ENCODE data around the gene CHRNB4. TPM values are rescaled to one million over a fixed set of nuclear protein-coding genes. Genes with fewer than 3 reads are reported as not detected.
"Not testable (repeated sequence)": the region's sequence is repeated elsewhere in the genome, so short reads cannot be mapped to it uniquely, and the experiment has no call there.

Gene CHRNB4
- polyA plus RNA-seq, 3 donors = 2.9 to 3.6 (median 3.1) TPM

DNA sequence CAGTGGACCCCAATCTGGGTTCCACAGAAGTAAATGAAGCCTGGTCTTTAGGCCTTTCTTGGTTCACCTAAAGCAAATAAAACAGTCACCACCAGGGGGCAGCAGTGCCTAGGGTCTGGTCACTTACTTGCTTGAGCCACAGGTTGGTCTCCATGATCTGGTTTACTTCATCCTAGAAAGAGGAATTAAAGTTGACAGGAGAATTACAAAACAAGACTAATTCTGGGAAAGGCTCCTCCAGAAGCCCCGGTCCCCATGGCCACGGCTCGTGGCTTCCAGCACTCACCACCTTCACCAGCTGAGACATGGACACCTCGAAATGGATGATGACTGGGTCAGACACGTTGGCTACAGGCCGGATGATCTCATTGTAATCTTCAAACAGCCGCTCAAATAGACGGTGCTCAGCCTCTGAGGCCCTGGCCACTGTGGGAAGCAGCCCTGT lies 22.5 kb downstream of the CHRNB4 start:
- peak in 2 of 3 donors; percentile 69 to 81 for DNase-seq (ENCODE audit: low read depth in 3 of 3, low spot score in 2 of 3)

DNA sequence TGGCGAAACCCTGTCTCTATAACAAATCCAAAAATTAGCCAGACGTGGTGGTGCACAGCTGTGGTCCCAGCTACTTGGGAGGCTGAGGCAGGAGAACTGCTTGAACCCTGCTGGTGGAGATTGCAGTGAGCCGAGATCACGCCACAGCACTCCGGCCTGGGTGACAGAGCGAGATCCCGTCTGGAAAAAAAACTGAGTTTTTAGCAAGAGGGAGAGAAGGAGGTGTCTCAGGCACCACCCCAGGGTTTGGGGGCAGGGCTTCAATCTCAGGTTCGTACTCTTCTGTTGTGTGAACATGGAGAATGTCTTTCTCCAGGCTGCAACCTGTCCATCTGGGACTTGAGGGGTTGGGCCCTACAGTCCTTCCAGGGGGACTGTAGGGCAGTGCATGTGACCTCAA lies 22.9 kb downstream of the CHRNB4 start:
- DNase-seq (ENCODE audit: low read depth in 3 of 3, low spot score in 2 of 3) = no peak

DNA sequence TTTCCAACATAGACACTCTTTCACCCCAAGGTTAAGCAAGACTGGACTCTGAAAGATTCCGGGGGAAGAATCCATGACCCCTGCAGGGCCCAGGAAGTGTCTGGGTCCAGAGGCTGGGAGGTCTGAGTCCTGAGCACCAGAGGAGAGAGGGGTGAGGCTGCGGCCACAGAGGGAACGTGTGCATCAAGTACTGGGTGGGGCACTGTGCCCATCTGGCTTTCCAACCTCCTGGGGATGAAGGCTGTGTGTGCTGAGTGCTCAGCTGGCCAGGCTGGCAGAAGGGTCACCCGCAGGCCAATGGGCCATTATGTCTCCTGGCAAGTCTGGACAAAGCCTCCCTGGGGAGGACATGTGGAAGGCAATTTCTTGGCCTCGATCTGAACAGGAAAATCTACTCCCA lies 23.5 kb downstream of the CHRNB4 start:
- no peak for DNase-seq (ENCODE audit: low read depth in 3 of 3, low spot score in 2 of 3)

DNA sequence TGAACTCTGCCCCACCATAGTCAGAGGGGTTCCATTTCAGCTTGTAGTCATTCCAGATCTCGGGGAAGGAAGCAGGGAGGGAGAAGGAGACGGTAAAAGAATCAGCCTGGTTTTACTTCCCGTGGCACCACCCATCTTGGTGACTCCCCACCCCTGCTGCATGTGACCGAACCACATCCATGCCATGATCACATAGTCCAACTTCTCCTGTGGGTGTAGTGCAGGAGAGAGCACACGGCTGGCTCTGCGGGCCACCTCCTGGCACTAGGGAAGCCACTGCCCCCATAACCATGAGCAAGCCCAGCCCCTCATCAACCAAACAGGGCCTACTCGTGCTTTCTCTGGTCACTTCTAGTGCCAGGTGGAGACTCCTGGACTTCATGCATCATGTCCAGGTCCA lies 23.9 kb downstream of the CHRNB4 start:
- no peak for DNase-seq (ENCODE audit: low read depth in 3 of 3, low spot score in 2 of 3)

DNA sequence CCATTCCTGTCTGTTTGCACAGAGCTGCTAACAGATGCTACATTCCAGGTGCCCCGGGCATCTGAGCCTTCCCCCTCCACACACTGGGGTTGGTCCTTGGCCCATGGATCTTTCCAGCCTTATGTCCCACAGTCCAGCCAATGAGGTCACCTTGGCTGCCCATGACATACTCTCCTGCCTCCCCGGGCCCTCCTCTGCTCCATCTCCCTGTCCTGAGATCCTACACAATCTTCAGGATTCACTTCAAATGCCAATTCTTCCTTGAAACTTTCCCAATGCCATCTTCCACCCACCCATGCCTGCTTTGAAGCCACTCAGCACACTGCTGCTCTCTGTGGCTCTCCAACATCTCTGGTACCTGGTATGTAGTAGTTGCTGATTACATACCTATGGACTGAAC lies 24.5 kb downstream of the CHRNB4 start:
- DNase-seq (ENCODE audit: low read depth in 3 of 3, low spot score in 2 of 3) = no peak

DNA sequence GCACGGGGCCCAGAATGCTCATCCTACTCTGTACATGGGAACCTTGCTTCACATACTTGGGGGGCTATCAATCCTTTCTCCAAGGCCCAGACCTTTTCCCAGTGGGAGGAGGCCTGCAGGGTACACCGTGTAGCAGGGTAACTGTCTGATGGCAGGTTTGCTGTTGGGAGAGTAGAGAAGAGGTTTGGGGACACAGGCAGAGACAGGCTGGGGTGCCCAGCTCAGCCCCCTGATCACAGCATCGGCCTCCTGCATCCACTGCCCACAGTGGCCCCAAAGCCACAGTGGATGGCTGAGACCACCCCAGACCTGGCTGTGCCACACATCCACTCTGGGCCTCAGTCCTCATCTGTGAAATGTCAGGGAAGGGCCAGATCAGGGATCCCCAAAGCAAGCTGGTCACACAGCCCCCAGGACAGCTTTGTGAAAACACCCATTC lies 25.8 kb downstream of the CHRNB4 start:
- no peak for DNase-seq (ENCODE audit: low read depth in 3 of 3, low spot score in 2 of 3)

DNA sequence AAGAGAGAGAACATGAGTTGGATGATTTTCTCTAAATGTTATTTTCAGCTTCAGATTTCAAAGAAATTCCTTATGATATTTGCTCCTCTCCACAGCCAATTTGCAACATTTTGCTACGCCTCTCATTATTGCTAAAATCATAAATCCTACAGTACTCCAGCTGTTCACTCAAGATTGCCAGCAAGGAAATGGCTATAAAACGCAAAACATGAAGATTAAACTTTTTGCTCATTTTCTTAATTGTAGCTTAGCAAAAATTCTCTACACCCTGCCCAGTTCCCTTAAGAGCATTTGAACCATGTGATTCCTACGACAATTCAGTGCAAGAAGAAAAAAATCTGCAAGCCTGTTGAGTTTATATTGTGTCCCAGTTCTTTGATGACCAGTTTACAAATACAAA lies 27.0 kb downstream of the CHRNB4 start:
- no peak for DNase-seq (ENCODE audit: low read depth in 3 of 3, low spot score in 2 of 3)

DNA sequence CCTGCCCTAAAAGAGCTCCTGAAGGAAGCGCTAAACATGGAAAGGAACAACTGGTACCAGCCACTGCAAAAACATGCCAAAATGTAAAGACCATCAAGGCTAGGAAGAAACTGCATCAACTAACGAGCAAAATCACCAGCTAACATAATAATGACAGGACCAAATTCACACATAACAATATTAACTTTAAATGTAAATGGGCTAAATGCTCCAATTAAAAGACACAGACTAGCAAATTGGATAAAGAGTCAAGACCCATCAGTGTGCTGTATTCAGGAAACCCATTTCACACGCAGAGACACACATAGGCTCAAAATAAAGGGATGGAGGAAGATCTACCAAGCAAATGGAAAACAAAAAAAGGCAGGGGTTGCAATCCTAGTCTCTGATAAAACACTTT lies 31.5 kb downstream of the CHRNB4 start:
- DNase-seq (ENCODE audit: low read depth in 3 of 3, low spot score in 2 of 3) = not testable (repeated sequence)

DNA sequence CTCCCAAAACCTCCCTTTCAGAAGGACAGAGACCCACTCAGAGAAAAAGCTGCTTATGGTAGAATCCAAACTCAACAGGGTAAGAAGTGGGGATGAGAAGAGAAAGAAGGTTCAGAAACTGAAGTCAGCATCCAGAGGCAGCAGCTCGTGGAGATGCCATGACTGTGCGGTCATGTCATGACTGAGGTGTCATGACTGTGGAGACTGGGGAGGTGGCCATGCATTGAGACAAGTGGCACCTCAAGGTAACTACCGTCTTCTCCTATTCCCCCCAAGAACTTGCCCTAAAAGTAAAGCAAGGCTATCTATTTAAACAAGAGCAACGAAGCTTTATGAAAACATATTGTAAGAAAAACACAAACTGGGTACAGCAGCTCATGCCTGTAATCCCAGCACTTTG lies 35.3 kb downstream of the CHRNB4 start:
- DNase-seq (ENCODE audit: low read depth in 3 of 3, low spot score in 2 of 3) = no peak

DNA sequence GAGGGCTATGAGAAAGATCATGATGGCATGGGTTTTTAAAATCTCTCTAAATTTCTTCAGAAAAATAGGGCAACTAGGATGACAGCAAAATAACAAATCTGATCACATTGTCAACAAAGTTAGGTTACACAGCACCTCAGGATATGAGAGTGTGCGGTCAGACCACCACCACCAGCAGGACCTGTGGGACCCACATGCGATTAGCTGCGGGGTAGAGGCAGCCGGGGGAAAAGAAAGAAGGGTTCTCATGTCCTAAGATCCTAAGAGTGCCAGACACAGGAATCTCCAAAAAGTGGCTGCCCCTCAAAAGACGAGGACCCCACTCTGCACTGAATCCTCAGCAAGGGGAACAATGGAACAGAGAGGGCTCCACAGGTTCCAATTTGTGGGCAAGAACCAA lies 35.8 kb downstream of the CHRNB4 start:
- DNase-seq (ENCODE audit: low read depth in 3 of 3, low spot score in 2 of 3) = no peak

DNA sequence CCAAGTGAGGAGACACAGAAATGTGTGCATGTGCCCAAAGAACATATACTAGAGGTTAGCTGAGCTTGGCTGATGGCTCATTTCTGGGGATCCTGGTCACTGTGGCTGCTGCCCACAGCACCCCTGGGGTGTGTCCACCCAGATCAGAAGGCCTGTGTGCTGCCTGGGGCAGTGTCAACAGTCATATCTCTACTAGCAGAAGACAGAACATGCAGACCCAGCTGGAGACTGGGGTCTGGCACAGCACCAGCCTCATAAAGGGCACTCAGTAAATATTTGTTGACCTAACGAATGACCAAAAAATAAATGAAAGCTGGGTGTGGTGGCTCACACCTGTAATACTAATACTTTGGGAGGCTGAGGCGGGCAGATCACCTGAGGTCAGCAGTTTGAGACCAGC lies 36.6 kb downstream of the CHRNB4 start:
- no peak for DNase-seq (ENCODE audit: low read depth in 3 of 3, low spot score in 2 of 3)

DNA sequence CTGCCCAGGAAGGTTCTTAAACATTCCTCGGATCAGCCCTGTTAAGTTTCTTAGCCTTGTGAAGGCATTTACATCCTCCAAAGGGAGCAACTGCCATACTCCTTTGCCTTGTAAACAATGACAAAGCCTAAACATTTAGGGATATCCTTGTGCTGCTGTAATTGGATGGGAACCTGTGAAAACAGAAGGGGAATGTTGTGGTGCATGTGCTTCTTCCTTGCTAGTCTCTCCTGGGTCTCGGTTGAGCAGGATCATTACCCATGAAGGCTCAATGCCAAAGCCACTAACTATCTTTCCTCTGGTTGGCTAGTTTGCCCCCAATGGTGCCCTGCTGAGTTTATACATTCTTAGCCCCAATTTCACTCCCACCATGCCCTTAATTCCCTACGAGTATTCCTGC lies 37.5 kb downstream of the CHRNB4 start:
- no peak for DNase-seq (ENCODE audit: low read depth in 3 of 3, low spot score in 2 of 3)

DNA sequence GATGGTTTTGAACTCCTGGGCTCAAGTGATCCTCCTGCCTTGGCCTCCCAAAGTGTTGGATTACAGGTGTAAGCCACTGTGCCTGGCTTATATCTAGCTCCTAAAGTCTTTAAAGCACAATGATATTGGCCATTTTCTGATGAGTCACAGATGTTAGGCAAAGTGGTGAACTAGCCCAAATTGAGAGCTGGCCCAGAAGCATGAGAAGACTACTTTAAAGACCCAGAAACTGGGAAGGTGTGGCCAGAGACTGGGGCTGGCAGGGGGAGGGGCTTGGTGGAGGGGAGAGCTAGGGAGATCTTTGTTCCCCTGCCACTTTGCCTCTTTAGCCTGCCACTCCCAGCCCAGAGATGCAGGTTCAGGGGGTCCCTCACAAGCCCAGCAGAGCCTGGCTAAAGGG lies 41.8 kb downstream of the CHRNB4 start:
- no peak for DNase-seq (ENCODE audit: low read depth in 3 of 3, low spot score in 2 of 3)

DNA sequence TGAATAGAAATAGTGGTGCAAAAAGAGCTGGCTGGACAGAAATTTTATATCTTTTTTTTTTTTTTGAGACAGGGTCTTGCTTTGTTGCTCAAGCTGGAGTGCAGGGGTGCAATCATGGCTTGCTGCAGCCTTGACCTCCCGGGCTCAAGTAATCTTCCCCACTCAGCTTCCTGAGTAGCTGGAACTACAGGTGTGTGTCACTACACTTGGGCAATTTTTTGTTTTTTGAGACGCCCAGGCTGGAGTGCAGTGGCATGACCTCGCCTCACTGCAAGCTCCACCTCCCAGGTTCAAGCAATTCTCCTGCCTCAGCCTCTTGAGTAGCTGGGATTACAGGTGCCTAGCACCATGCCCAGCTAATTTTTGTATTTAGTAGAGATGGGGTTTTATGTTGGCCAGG lies 42.7 kb downstream of the CHRNB4 start:
- no peak for DNase-seq (ENCODE audit: low read depth in 3 of 3, low spot score in 2 of 3)

DNA sequence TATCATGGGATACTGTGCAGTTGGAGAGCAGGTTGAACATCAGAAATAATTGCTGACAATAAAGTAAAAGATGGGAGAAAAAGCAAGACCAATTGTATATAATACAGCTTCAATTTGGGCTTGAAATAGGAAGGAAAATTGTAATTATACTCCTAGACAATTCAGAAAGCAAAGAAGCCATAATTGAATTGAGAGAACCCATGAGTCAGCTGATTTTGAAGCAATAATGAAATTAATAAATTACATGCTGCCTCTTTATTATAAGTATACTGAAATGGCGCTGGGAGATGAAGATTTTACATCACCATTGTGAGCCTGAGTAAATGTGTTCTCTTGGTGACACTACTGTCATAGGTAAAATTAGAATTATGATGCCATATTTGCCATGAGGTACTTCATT lies 43.4 kb downstream of the CHRNB4 start:
- DNase-seq (ENCODE audit: low read depth in 3 of 3, low spot score in 2 of 3) = no peak

DNA sequence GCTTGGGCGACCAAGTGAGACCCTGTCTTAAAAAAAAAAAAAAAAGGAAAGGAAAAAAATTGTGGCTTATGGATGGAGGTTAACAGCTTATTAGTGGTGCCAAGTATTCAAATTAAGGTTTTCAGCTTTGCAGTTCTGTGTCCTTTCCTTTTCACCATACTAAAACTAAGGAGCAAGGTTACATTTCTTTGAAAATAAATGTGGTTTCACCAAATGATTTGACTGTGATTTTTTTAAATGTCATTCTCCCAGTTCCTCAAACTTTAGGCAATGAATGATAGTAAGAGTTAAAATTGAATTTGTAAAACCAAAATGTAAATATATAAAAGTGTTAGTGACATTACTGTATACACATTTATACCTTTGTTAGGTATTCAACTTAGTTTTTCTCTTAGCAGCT lies 66.1 kb downstream of the CHRNB4 start:
- DNase-seq (ENCODE audit: low read depth in 3 of 3, low spot score in 2 of 3) = no peak

Other genes with a start within 250 kb of the CHRNB4 start
- gene IREB2, start 203.0 kb downstream of the CHRNB4 start, polyA plus RNA-seq (ENCODE audit: insufficient read length in 3 of 3) = 10 to 100 TPM; 59.7 to 68.9 (median 64.6) TPM
- 10 to 100 TPM in 1 of 3 donors, 1 to 10 TPM in 2; 7.3 to 10.8 (median 8.7) TPM for gene HYKK, start 133.6 kb downstream of the CHRNB4 start, polyA plus RNA-seq (ENCODE audit: insufficient read length in 3 of 3)
- 100 to 1,000 TPM; 291 to 313 (median 308) TPM for gene PSMA4, start 100.8 kb downstream of the CHRNB4 start, polyA plus RNA-seq (ENCODE audit: insufficient read length in 3 of 3)
- 10 to 100 TPM in 2 of 3 donors, 1 to 10 TPM in 1; 6.3 to 10.2 (median 10.0) TPM for gene CHRNA5, start 75.7 kb downstream of the CHRNB4 start, polyA plus RNA-seq (ENCODE audit: insufficient read length in 3 of 3)
- 1 to 10 TPM in 2 of 3 donors, under 1 TPM in 1; 0.76 to 1.3 (median 1.1) TPM for gene CHRNA3, start 20.2 kb downstream of the CHRNB4 start, polyA plus RNA-seq (ENCODE audit: insufficient read length in 3 of 3)
- gene ADAMTS7, start 170.3 kb upstream of the CHRNB4 start, polyA plus RNA-seq (ENCODE audit: insufficient read length in 3 of 3) = 10 to 100 TPM; 17.8 to 18.8 (median 18.7) TPM
- 100 to 1,000 TPM; 791 to 885 (median 842) TPM for gene MORF4L1, start 231.7 kb upstream of the CHRNB4 start, polyA plus RNA-seq (ENCODE audit: insufficient read length in 3 of 3)